GM06990 (cell line): Measurements from ENCODE around the gene ZNF286A.
"Not testable (repeated sequence)": the region's sequence is repeated elsewhere in the genome, so short reads cannot be mapped to it uniquely, and the experiment has no call there.

Experiments
- DNase-seq: peaks from one replicate; pipeline ENCODE4 v3.0.0-alpha.2; 2011; ENCODE audit not compliant: insufficient read length; ENCODE audit errors: extremely low read depth
- H3K27me3 ChIP-seq: replicated peaks from 2 replicates; pipeline ENCODE4 v1.6.0; 2011; ENCODE audit warnings: low read length; ENCODE audit not compliant: control insufficient read depth, insufficient read depth
- H3K36me3 ChIP-seq: 2 replicates; pipeline ENCODE4 v1.5.1; 2011; ENCODE audit warnings: low read length; ENCODE audit not compliant: control insufficient read depth, insufficient read depth
- H3K4me3 ChIP-seq: replicated peaks from 2 replicates; pipeline ENCODE4 v1.5.1; 2011; ENCODE audit warnings: low read depth, mild to moderate bottlenecking, control low read depth, low read length
- CTCF ChIP-seq: IDR thresholded peaks from 2 replicates; pipeline ENCODE4 v1.5.1; 2011; ENCODE audit warnings: low read length, control low read depth, mild to moderate bottlenecking, inconsistent platforms; ENCODE audit not compliant: insufficient read depth, poor library complexity, severe bottlenecking

ZNF286A gene

GRCh38 chr17:15738066-15738465, 38.5 kb downstream of the ZNF286A start:
- DNase-seq, result no peak
- Histone ChIP-seq H3K4me3 (no peak overlapping the region), H3K36me3 (no peaks in the 10 kb centered on the region), H3K27me3 (no peaks in the 10 kb centered on the region)
- TF ChIP-seq CTCF, result no peak

DNA sequence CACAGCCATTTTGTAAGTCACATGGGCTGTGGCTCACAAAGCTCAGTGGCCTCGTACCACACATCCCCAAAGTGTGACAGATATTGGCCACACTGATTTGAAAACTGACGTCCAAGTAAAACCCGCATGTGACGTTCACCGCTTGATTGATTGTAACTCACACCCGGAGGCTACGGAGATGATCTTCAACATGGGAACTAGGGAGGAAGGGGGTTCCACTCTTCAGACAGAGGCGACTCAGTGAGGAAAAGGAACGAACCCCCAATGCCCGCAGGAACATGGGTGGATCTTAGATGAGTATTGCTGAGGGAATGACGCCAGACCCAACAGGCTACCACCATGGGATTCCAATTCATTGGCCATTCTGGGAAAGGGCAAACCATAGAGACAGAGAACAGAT, 39.7 kb downstream of the ZNF286A start:
- H3K4me3 ChIP-seq, DNase-seq, H3K27me3 ChIP-seq, H3K36me3 ChIP-seq: not testable (repeated sequence)

- not testable (repeated sequence) for H3K36me3 ChIP-seq, DNase-seq, H3K4me3 ChIP-seq, H3K27me3 ChIP-seq
Observed at GRCh38 chr17:15740041-15740440, 40.5 kb downstream of the ZNF286A start.

GRCh38 chr17:15740570-15741120, 41.1 kb downstream of the ZNF286A start:
- H3K27me3 ChIP-seq, result no peaks in the 10 kb centered on the region
- no peaks in the 10 kb centered on the region for H3K36me3 ChIP-seq
- no peak overlapping the region for H3K4me3 ChIP-seq
- no peak for TF ChIP-seq CTCF
- no peak for DNase-seq

DNA sequence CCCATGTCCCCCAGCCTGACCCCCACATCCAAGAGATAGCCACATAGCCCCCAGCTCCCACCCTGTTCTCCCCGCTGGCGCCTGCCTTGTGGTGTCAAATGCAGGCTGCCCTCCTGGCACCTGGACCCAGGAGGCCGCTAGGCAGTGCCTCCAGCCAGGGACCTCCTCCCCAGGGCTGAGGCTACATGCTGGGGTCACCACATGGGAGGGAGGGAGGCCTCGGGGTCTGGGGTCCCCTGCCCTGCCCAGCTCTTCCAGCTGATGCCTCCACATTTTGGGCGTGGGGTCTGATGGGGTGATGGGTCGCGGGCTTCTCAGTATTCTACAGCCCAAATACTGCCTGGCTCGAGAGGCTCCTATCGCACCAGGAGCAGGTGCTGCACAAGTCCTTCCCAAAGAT, 42.1 kb downstream of the ZNF286A start:
- no peaks in the 10 kb centered on the region for H3K27me3 ChIP-seq
- TF ChIP-seq CTCF, result no peak
- H3K4me3 ChIP-seq, result no peak overlapping the region
- H3K36me3 ChIP-seq, result no peaks in the 10 kb centered on the region
- DNase-seq, result no peak

DNA sequence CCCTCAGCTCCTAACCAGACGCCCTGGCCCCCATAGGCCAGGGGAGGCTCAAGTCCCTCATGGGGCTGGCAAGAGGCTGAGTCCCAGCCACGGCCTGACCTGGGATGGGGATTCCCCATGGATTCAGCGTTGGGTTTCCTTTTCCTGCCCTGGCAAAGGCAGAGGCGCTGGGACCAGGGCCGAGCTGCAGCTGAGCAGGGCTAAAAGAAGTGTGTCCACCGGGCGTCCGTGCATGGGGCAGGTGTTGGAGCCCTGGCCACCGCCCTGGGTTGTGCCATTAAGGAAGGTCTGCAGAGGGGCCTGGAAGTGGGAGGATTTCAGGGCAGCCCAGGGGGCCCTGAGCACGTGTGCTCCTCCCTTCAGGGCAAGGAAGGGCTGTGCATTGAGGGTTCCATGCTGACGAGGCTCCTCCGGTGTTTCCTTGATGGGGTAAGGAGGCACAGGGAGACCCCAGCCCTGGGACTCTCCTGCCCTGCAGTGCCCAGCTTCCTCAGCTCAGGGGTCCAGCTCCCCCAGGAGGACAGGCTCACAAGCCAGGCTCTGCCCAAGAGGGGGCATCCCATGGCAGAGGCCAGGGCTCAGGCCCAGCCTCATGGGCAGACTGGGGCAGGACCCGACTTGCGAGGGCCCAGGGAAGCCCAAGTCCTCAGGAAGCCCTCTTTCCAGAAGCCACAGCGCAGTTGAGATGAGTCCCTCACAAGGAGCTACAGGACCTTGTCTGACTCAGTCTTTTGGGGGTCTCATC, 42.7 kb downstream of the ZNF286A start:
- Histone ChIP-seq H3K27me3 (no peaks in the 10 kb centered on the region), H3K4me3 (no peak overlapping the region), H3K36me3 (no peaks in the 10 kb centered on the region)
- no peak for DNase-seq
- no peak for TF ChIP-seq CTCF
